GM19452 (cell line): ENCODE data around the gene IRGM.

ENCODE experiments used
- ATAC-seq: cut with Tn5 transposase; IDR thresholded peaks from one replicate; pipeline ENCODE4 v1.9.1; 2021; ENCODE audit not compliant: unreplicated experiment

Gene IRGM

DNA sequence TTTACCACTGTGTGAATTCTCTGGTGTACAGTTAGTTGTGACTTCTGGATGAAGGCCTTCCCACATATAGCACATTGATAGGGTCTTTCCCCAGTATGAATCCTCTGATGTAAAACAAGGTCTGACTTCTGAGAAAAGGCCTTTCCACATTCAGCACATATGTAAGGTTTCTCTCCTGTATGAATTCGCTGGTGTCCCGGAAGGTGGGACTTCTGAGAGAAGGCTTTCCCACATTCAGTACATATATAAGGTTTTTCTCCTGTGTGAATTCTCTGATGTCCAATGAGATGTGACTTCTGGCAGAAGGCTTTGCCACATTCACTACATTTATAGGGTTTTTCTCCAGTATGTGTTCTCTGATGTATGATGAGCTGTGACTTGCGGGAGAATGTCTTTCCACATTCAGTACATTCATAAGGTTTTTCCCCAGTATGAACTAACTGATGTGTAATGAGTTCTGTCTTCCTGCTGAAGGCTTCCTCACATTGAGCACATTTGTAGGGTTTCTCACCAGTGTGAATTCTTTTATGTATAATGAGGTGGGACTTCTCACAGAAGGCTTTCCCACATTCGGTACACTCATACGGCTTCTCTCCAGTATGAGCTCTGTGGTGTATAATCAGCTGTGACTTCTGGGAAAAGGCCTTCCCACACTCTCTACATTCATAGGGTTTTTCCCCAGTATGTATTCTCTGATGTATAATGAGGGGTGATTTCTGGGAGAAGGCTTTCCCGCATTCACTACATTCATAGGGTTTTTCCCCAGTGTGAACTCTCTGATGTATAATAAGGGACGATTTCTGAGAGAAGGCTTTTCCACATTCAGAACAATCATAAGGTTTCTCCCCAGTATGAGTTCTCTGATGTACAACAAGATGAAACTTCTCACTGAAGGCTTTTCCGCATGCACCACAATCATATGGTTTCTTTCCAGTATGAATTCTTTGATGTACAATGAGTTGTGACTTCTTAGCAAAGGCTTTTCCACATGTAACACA, 49.4 kb downstream of the IRGM start:
- no peak for ATAC-seq
